NCI-H2196 treated with DMSO at 0.1 percent for 48 hours (cell line): ENCODE results near the gene GAPVD1.
"Not testable (repeated sequence)": the region's sequence is repeated elsewhere in the genome, so short reads cannot be mapped to it uniquely, and the experiment has no call there.

ENCODE experiments used
- DNase-seq: peaks from one replicate; lab custom pipeline; 2025; ENCODE audit not compliant: unreplicated experiment; lab: John Stamatoyannopoulos, UW

Gene GAPVD1

GRCh38 chr9:125297917-125298316 lies 36.3 kb downstream of the GAPVD1 start:
- DNase-seq: no peak

GRCh38 chr9:125302241-125302640 lies 40.6 kb downstream of the GAPVD1 start:
- no peak for DNase-seq

- DNase-seq: no peak
Observed at GRCh38 chr9:125304273-125304672, 42.6 kb downstream of the GAPVD1 start.

GRCh38 chr9:125312411-125312810 lies 50.8 kb downstream of the GAPVD1 start:
- no peak for DNase-seq

- not testable (repeated sequence) for DNase-seq
Observed at GRCh38 chr9:125316359-125316758, 54.7 kb downstream of the GAPVD1 start.

GRCh38 chr9:125317704-125318103 lies 56.1 kb downstream of the GAPVD1 start:
- DNase-seq: no peak

- DNase-seq: no peak
Observed at GRCh38 chr9:125321496-125321895, 59.9 kb downstream of the GAPVD1 start.

GRCh38 chr9:125323615-125324014 lies 62.0 kb downstream of the GAPVD1 start:
- no peak for DNase-seq

GRCh38 chr9:125325826-125326225 lies 64.2 kb downstream of the GAPVD1 start:
- no peak for DNase-seq

GRCh38 chr9:125329978-125330377 lies 68.4 kb downstream of the GAPVD1 start:
- no peak for DNase-seq

GRCh38 chr9:125330587-125330986 lies 69.0 kb downstream of the GAPVD1 start:
- no peak for DNase-seq

- DNase-seq: no peak
Observed at GRCh38 chr9:125332527-125332926, 70.9 kb downstream of the GAPVD1 start.

GRCh38 chr9:125337236-125337635 lies 75.6 kb downstream of the GAPVD1 start:
- DNase-seq: no peak

- no peak for DNase-seq
Observed at GRCh38 chr9:125338929-125339328, 77.3 kb downstream of the GAPVD1 start.

GRCh38 chr9:125341566-125341965 lies 79.9 kb downstream of the GAPVD1 start:
- DNase-seq: no peak

- no peak for DNase-seq
Observed at GRCh38 chr9:125343518-125344275, 82.1 kb downstream of the GAPVD1 start.

GRCh38 chr9:125346080-125346732 lies 84.6 kb downstream of the GAPVD1 start:
- no peak for DNase-seq

- DNase-seq: no peak
Observed at GRCh38 chr9:125355601-125356000, 94.0 kb downstream of the GAPVD1 start.

GRCh38 chr9:125356032-125356431 lies 94.4 kb downstream of the GAPVD1 start:
- DNase-seq: no peak

GRCh38 chr9:125359011-125359410 lies 97.4 kb downstream of the GAPVD1 start:
- DNase-seq: no peak

- no peak for DNase-seq
Observed at GRCh38 chr9:125360601-125361000, 99.0 kb downstream of the GAPVD1 start.

GRCh38 chr9:125361837-125362531 lies 100.4 kb downstream of the GAPVD1 start:
- no peak for DNase-seq
